UCSD-AML1 (cell line): Measurements from ENCODE around the gene TGIF2.
A peak's percentile ranks its signal among the peaks of the same experiment; 100 is the strongest.
"Not testable (repeated sequence)": the region's sequence is repeated elsewhere in the genome, so short reads cannot be mapped to it uniquely, and the experiment has no call there.

Experiments used
- DNase-seq: peaks from one replicate; lab custom pipeline; 2025; ENCODE audit not compliant: unreplicated experiment; lab: John Stamatoyannopoulos, UW

The TGIF2 gene

DNA sequence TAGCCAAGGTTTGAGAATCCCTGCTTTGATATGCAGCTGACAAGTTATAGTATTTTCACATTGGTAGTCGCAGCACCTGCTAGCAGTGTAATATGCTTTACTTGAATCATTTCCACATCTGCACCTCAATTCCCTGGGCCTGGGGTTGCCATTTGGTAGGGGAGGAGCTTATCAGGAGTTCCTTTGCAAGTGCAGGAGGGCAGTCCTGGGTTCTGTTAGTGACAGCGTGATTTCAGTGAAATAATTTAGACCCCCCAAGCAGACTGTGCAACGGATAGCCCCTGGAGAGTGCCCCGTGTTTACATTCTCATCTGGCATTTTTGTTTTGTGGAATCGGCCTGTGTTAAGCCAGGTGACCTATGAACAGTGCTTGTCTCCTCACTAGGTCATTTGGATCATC lies 38.2 kb downstream of the TGIF2 start:
- DNase-seq, result no peak

DNA sequence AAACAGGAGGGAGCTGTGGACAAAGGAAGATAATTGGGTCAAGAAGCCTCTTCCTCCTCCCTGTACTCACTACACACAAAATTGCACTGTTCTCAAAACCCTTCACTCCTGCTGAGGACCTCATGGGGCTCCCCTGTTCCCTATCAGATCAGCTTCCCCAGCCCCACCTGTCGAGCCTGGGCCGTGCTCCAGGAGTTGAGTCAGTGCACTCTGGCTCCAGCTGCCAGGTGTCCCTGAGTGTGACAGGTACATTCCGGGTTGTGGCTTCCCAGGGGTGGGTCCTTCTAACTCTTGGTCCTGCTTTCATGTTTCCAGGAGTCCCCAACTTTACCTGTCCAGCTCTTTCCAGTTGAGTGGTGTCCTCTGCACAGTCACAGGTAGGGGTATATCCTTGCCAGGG lies 40.6 kb downstream of the TGIF2 start:
- DNase-seq, result no peak

DNA sequence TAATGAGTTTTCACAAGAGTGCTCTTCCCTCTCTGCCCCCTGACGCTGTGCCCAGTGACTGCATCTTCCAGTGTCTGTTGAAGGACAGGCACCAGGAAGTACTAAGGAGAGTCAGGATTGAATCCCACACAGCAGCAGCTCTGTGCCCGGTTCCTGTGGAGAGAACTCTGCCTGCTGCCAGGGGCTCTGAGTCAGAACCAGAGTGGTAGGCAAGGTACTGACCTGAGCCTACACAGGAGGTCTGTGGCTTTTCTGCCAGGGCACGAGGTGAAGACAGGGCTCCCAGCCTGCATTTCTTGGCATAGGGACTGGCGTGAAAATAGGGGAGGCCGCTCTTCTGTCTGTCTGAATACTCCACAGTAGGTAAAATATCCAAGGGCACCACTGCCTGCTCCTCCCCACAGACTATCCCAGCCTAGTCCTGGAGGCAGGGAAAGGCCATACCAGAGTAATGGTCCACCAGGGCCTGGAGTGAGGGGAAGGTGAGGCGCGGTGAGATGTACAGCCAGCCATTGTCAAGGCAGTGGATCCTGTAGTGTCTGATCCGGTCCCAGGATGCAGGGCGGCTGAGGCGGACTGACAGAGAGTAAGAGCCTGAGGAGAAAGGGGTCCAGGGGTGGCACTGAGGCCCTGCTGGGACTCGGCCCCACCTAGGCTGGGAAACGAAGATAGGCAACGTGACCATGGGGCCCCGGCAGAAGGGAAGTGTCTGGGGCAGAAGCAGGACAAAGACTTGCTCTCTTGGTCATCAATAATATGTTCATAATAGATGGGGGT lies 41.6 kb downstream of the TGIF2 start:
- no peak for DNase-seq

DNA sequence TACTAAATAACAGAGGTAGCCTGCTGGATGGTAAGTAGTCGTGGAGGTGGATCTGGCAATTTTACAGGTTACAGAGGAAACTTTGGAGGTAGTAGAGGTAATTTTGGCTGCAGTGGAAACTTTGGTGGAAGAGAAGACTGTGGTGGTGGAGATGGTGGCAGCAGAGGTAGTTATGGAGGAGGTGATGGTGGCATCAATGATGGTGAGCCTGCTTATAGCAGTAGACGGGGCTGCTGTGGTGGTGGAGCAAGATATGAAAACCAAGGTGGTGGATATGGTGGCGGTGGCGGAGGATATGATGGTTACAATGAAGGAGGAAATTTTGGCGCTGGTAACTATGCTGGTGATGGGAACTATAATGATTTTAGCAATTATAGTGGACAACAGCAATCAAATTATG lies 47.5 kb downstream of the TGIF2 start:
- no peak for DNase-seq

DNA sequence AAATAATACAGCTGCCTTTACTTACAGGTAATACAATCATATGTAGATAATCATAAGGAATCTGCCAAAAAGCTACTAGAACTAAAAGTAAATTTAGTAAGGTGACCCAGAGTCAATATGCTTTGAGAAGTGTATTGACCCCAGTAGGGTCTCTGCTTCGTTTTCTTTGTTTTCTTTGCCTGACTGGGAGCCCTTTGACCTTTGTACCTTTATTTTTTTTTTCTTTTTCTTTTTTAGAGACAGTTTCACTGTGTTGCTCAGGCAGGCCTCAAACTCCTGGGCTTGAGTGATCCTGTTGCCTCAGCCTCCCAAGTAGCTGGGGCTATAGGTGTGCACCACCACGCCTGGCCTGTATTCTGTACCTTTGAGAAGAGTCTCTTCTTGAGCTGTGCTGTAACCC lies 50.0 kb downstream of the TGIF2 start:
- DNase-seq, result no peak

DNA sequence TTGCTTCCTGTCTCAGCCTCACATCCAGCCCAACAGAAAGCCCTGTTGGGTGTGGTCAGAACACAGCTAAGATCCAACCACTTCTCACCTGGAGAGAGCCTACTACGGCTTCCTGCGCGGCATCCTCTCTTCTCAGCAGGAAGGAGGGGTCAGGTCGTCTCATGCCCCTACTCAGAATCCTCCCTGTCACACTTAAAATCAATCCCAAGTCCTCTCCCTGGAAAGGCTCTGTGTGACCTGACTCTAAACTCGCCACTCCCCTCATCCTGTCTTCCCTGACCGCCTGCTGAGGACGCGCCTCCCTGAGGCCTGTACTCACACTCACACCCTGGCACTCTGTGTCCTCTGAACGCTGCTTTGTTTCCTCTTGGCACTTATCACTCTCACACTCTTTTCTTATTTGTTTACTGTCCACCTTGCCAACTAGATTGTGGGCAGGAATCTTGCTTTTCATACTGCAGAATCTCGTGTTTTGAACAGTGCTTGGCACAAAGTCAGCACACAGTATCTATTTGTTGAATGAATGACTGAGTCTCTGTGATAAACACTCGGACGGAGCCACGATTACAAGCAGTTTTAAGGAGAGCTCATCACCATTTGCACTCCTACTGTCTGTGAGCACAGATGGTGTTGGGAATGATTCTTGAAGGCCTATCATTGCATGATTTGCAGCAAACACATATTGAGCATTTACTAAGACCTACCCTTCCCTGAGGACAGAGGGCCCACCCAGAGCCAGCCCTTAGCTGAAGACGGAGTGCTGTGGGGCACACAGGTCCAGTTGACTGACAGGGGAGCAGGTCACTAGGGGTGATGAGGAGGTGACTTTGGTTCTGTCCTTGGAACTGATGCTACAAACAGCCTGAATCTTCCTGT lies 50.9 kb downstream of the TGIF2 start:
- DNase-seq, result no peak

DNA sequence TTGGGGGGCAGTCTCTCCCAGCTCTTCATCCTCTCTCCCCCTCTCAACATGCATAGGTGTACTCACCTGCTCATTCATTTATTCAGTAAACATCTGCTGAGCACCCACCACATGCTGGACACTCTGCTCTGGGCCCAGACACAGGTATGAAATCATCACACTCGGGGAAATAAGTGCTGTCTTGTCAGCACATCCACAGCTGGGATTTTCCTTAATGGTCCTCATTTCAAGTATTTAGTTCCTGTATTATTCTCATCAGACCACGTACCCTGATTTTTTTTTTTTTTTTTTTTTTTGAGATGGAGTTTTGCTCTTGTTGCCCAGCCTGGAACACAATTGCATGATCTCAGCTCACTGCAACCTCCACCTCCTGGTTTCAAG lies 51.5 kb downstream of the TGIF2 start:
- DNase-seq, result no peak

DNA sequence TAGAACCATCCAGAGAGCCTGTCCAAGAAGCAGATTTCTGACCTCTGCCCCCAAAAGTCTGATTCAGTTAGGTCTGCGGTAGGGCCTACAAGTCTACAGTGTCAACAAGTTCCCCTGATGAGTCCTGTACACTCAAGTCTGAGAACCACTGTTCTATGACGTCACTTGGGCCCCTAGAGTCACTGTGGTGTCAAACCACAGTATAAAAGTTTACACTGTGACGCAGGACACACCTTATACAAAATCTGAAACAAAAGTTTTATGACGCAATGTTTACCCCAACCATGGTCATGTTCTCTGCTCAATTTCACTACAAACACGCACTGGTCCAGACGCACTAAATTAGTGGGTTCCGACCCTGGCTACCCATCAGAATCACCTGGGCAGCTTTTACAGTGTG lies 54.7 kb downstream of the TGIF2 start:
- DNase-seq, result no peak

DNA sequence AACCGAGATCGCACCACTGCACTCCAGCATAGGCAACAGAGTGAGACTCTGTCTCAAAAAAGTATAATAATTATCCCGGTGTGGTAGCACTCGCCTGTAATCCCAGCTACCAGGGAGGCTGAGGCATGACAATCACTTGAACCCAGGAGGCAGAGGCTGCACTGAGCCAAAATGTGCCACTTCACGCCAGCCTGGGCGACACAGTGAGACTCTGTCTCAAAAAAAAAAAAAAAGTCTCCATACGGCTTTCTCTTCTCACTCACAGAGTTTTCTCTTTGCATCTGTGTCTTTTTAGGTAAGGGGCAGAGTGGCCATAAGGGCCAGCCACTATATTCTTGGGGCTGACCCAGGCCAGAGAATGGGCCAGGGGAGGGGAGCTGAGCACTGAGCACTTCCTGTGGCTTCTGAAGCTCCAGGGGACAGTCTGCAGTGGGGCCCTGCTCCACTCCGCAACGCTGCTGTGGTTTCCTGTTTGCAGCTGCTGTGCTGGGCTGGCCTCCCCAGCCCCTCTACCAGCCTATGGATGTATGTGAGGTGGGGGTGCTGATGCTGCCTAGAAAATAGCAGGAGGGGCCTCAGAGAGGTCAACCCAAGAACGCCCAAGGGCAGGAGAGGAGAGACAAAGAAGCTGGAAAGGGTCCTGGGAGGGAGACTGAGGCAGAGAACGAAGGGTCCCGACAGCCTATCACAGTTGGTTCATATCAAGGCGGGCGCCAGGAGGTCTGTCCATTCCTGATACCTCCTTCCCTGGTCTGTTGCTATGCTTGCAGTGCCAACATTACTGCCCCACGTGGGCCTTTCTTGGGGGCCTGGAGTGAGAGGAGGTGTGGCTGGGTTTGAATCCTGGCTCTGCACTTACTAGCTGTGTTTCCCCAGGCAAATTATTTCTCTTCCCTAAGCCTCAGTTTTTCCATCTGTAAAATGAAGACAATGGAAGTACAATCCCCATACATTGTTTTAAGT lies 56.6 kb downstream of the TGIF2 start:
- DNase-seq, result peak; percentile 67

DNA sequence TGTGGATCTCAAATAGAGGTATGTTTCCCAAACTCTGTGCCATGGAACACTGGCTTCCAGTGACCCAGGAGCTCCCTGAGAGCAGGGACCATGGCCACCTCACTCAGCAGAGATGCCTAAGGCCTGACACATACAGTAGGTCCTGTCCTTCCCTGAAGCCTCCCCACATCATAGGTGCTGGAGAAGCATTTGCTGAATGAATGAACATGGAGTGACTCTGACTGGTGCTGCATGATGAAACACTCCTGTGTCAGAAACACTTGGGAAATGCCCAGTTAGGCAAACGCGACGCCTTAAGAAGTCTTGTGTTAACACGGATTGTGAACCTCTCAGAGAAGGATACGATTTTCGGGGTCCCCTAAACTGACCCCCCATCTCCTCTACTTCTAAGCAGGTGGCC lies 58.2 kb downstream of the TGIF2 start:
- DNase-seq, result no peak

DNA sequence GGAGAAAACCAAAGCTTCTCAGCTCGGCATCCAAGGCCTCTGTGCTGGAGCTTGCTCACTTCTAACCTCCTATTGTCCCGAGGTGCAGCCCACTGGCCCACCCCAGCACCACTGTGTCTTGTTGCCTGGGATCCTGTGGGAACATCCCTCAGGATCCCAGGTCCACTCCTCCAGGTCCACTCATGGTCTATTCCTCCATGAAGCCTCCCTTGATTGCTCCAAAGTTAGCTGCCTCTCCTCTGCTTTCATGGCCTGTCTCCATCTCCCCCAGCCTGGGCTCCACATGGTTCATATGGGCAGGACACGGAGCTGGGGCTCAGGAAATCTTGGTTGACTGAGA lies 58.7 kb downstream of the TGIF2 start:
- no peak for DNase-seq

DNA sequence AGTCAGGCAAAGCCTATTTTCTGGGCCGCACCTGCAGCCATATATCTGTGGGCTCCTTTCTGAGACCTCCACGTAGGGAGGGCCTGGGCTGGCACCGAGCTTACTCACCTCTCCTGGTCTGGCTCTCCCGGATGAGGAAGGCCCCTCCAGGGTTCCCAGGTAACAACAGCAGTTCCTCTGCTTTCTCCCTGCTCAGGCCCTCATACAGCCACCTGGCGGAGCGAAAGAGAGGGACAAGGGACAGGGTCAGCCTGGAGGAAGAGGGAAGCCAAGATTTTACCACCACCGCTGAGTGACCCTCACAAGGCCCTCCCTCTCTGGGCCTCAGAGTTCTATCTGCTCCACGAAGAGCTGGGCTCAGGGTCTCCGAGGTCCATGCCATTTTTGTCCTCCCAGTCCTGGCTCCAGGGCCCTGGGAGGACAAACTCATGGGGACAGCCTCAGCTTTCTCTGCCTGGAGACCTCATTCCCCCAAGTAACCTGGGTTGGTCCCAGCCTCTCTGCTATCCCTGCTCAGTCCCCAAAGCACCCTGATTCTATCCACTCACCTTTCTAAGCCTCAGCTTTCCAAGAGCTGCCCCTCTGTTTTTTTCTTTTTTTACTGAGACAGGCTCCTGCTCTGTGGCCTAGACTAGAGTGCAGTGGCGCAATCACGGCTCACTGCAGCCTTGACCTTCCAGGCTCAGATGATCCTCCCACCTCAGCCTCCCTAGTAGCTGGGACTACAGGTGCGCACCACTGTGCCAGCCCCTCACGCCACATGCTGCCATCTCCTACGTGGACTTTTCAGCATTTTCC lies 59.3 kb downstream of the TGIF2 start:
- DNase-seq, result no peak

DNA sequence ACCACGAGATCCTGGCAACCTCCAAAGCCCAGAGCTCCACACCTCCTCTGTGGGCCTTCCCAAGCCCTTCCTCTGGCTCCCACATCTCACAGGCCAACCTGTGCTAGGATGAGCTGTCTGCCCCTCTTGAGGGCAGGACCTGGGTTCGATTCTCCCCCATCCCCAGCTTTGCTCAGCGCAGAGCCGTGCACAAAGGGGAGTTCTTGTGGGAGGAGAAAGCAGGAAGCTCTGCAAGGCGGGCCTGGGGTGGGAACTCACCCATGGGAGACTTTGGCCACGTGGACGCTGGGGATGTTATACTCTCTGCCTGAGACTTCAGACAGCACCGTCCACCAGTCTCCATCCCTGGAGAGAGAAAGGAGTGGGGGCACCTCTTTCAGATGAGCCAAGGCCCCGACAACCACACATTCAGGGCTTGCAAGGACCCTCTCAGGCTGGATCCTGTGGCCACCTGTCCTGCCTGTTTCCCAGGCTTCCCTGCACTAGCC lies 59.9 kb downstream of the TGIF2 start:
- DNase-seq, result no peak

DNA sequence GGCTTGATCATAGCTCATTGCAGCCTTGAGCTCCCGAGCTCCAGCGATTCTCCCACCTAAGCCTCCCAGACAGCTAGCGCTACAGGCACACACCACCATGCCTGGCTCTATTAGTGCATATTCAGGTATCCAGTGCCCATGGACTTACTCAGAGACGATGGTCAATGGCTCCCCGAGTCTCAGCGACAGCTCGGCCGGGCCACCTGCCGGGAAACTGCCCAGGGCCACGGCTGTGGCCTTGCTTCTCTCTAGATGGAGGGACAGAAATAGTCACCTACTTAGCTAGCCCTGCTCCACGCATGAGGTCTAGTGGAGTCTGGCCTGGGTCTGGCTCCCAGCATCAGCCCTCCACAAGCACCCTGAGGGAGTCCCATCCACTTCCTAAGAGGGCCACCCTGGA lies 60.9 kb downstream of the TGIF2 start:
- DNase-seq, result no peak

DNA sequence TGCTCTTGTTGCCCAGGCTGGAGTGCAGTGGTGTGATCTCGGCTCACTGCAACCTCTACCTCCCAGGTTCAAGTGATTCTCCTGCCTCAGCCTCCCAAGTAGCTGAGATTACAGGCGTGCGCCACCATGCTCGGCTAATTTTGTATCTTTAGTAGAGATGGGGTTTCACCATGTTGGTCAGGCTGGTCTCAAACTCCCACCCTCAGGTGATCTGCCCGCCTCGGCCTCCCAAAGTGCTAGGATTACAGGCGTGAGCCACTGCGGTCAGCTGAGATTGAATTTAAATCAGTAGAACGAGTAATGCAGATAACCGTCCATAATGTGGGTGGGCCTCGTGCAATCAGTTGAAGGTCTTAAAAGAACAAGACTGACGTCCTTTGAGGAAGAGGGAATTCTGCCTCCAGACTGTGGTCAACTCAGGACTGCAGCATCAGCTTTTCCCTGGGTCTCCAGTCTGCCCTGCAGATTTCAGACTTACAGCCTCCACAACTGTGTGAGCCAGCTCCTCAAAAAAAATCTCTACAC lies 65.5 kb downstream of the TGIF2 start:
- DNase-seq, result not testable (repeated sequence)

DNA sequence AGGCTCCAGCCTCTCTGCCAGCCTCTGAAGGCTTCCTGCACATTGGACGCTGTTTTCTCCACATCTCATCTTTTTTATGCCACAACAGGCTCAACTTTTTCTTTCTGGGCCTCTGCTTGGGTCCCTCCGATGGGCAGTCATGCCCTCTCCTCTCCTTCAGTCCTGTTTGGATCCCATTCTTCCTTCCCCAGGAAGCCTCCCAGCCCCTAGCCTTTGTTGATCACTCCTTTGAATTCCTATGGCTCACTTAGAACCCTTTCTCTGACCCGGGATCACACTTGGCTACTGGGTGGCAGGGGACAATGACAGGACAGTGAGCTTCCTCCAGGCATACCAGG lies 68.1 kb downstream of the TGIF2 start:
- no peak for DNase-seq

DNA sequence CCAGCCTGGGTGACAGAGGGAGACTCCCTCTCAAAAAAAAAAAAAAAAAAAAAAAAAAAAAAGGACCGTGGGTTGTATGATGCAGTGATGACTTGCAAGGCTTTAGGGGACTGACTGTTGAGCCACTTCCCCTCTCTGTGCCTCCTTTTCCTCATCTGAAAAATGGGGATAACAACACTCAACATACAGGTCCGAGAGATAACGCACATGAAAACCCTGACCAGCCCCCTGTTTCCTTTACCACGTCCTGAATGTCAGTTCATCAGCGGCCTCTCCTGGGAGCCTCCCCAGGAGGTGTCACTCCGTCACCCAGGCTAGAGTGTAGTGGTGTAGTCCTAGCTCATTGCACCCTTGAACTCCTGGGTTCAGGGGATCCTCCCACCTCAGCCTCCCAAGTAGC lies 68.7 kb downstream of the TGIF2 start:
- no peak for DNase-seq
